HepG2 (cell line): ENCODE measurements around the gene HSDL2. TPM values are rescaled to one million over a fixed set of nuclear protein-coding genes. Genes with fewer than 3 reads are reported as not detected.

Source experiments
- ARNT ChIP-seq: fragments of 450-650 bp; IDR thresholded peaks from 2 replicates; pipeline ENCODE4 v1.6.1; 2017
- ARNTL ChIP-seq: sonication (generic); formaldehyde crosslinking; IDR thresholded peaks from 2 replicates; pipeline ENCODE4 v1.4.0; 2020; ENCODE audit warnings: mild to moderate bottlenecking, missing genetic modification reagents
- ATF1 ChIP-seq: IDR thresholded peaks from 2 replicates; pipeline ENCODE4 v1.6.1; 2016; ENCODE audit warnings: mild to moderate bottlenecking, control low read depth
- DMAP1 ChIP-seq: IDR thresholded peaks from 2 replicates; pipeline ENCODE4 v1.6.1; 2016
- DPF2 ChIP-seq: sonication (generic); formaldehyde crosslinking; IDR thresholded peaks from 2 replicates; pipeline ENCODE4 v1.4.0; 2020; ENCODE audit warnings: mild to moderate bottlenecking, low read depth, missing genetic modification reagents, borderline replicate concordance
- MZF1 ChIP-seq: sonication (generic); formaldehyde crosslinking; IDR thresholded peaks from 2 replicates; pipeline ENCODE4 v1.8.1; 2023; ENCODE audit warnings: mild to moderate bottlenecking, missing genetic modification reagents, borderline replicate concordance
- NPAS2 ChIP-seq: sonication (generic); formaldehyde crosslinking; IDR thresholded peaks from 2 replicates; pipeline ENCODE4 v1.8.0; 2022; ENCODE audit warnings: mild to moderate bottlenecking, missing genetic modification reagents, borderline replicate concordance
- RARA ChIP-seq: IDR thresholded peaks from 2 replicates; pipeline ENCODE4 v1.6.1; 2016; ENCODE audit warnings: missing genetic modification reagents, missing compliant biosample characterization
- REPIN1 ChIP-seq: sonication (generic); formaldehyde crosslinking; IDR thresholded peaks from 2 replicates; pipeline ENCODE4 v1.8.0; 2022; ENCODE audit warnings: missing genetic modification reagents, low read depth, mild to moderate bottlenecking, borderline replicate concordance
- SSRP1 ChIP-seq: IDR thresholded peaks from 2 replicates; pipeline ENCODE4 v1.6.1; 2016; ENCODE audit warnings: control low read depth
- ZFP62 ChIP-seq: sonication (generic); formaldehyde crosslinking; IDR thresholded peaks from 2 replicates; pipeline ENCODE4 v1.4.0; 2020; ENCODE audit warnings: missing genetic modification reagents
- ZKSCAN8 ChIP-seq: IDR thresholded peaks from 2 replicates; pipeline ENCODE4 v1.6.1; 2016; ENCODE audit warnings: borderline replicate concordance, missing genetic modification reagents, missing compliant biosample characterization
- ZNF20 ChIP-seq: sonication (generic); formaldehyde crosslinking; IDR thresholded peaks from 2 replicates; pipeline ENCODE4 v1.4.0; 2020; ENCODE audit warnings: mild to moderate bottlenecking, moderate library complexity, missing genetic modification reagents
- ZNF607 ChIP-seq: sonication (generic); formaldehyde crosslinking; IDR thresholded peaks from 2 replicates; pipeline ENCODE4 v1.5.1; 2020; ENCODE audit warnings: missing genetic modification reagents, mild to moderate bottlenecking, borderline replicate concordance
- polyA plus RNA-seq, 8 experiments: library from polyadenylated mRNA; depleted of rRNA in 3 of 8; stranded (reverse) in 7 of 8; unstranded in 1 of 8; fragments of >200 nt; fragmentation: Illumina TruSeq in 4 of 8; extraction: Trizol in 4 of 8; gene quantifications; 2 replicates each; pipeline versions ENCODE4 v1.2.1 to v1.2.3, GENCODE V29; 2011 to 2016; ENCODE audit warnings: low read depth in 4 of 8, missing spikeins in 1 of 8, mixed read lengths in 1 of 8; ENCODE audit not compliant: insufficient read depth in 1 of 8
- total RNA-seq, 5 experiments: library from RNA; depleted of rRNA; stranded (reverse); fragments of >200 nt; fragmentation: Illumina TruSeq; extraction: Trizol; gene quantifications; 2 replicates each; pipeline ENCODE4 v1.2.3, GENCODE V29; 2016; ENCODE audit warnings: low read depth in 1 of 5
- TF ChIP-seq, protein P1 (sequence below): sonication (generic); formaldehyde crosslinking; IDR thresholded peaks from 2 replicates; pipeline ENCODE4 v1.8.0; 2022; ENCODE audit warnings: missing genetic modification reagents, mild to moderate bottlenecking, moderate library complexity, borderline replicate concordance
- TF ChIP-seq, protein P2 (sequence below): sonication (generic); formaldehyde crosslinking; IDR thresholded peaks from 2 replicates; pipeline ENCODE4 v1.8.0; 2022; ENCODE audit warnings: mild to moderate bottlenecking, missing genetic modification reagents, borderline replicate concordance
- TF ChIP-seq, protein P3 (sequence below): sonication (generic); formaldehyde crosslinking; IDR thresholded peaks from 2 replicates; pipeline ENCODE4 v1.5.0; 2020; ENCODE audit warnings: mild to moderate bottlenecking, missing genetic modification reagents, moderate library complexity
- TF ChIP-seq, protein P4 (sequence below): sonication (generic); formaldehyde crosslinking; IDR thresholded peaks from 2 replicates; pipeline ENCODE4 v1.5.0; 2020; ENCODE audit warnings: missing genetic modification reagents

HSDL2 gene
- total and polyA plus RNA-seq, 2 of the 13 experiments (the other 11 are each of a cell fraction or from before 2014, with no cell fraction given) = 55.3 to 80.2 TPM

DNA sequence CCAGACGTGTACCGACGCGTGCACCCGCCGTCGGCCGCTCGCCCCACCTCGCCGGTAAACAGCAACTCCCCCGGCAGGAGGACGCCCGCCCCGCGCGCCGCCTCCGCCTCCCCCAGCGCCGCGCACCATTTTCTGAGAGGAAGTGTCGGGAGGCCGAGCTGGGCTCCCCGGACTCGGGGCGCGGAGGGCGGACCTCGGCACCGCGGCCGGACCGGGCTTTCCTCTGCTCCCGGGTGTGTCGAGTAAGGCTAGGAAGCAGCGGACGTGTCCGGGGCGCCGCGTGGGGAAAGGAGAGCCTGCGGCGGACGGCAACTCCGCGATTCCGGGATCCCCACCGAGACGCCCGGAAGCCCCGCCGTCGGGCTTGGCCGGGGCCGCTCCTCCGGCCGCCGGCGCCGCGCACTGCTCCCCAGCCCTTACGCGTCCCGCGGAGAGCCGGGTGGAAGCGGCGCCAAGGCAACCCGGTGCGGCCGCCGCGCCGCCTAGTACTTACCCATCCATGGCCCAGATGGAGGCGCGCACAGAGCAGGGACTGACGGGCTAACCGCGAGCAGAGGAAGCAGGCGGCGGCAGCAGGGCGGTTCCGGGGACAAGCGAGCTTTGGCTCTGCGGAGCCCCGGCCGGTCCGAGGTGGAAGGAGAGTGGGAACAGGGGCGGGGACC is 46.8 kb upstream of the HSDL2 start, which contains the start of gene PTBP3 (continued):
- TF ChIP-seq REPIN1 (CRISPR knock-in tag) (no peak), SSRP1 (CRISPR knock-in tag) (no peak), NPAS2 (CRISPR knock-in tag) (no peak), ZKSCAN8 (CRISPR knock-in tag) (no peak; the same call in 1 of the 2 replicates), ARNTL (CRISPR knock-in tag) (0 out of 2 replicates have a peak, but pooled peaks have one; percentile 18), RARA (CRISPR knock-in tag) (0 out of 2 replicates have a peak, but pooled peaks have one; percentile 33), ZNF607 (CRISPR knock-in tag) (peak; percentile 65), ZNF20 (CRISPR knock-in tag) (no peak), ATF1 (no peak), ZFP62 (CRISPR knock-in tag) (no peak), DPF2 (no peak), MZF1 (CRISPR knock-in tag) (no peak), DMAP1 (no peak; the same call in 1 of the 2 replicates), ARNT (no peak)
- TF ChIP-seq, protein P1, sequence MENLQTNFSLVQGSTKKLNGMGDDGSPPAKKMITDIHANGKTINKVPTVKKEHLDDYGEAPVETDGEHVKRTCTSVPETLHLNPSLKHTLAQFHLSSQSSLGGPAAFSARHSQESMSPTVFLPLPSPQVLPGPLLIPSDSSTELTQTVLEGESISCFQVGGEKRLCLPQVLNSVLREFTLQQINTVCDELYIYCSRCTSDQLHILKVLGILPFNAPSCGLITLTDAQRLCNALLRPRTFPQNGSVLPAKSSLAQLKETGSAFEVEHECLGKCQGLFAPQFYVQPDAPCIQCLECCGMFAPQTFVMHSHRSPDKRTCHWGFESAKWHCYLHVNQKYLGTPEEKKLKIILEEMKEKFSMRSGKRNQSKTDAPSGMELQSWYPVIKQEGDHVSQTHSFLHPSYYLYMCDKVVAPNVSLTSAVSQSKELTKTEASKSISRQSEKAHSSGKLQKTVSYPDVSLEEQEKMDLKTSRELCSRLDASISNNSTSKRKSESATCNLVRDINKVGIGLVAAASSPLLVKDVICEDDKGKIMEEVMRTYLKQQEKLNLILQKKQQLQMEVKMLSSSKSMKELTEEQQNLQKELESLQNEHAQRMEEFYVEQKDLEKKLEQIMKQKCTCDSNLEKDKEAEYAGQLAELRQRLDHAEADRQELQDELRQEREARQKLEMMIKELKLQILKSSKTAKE (CRISPR knock-in tag) = peak; percentile 64; the same call in 1 of the 2 replicates
- TF ChIP-seq, protein P2, sequence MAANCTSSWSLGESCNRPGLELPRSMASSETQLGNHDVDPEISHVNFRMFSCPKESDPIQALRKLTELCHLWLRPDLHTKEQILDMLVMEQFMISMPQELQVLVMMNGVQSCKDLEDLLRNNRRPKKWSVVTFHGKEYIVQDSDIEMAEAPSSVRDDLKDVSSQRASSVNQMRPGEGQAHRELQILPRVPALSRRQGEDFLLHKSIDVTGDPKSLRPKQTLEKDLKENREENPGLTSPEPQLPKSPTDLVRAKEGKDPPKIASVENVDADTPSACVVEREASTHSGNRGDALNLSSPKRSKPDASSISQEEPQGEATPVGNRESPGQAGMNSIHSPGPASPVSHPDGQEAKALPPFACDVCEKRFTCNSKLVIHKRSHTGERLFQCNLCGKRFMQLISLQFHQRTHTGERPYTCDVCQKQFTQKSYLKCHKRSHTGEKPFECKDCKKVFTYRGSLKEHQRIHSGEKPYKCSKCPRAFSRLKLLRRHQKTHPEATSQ (CRISPR knock-in tag) = no peak
- TF ChIP-seq, protein P3, sequence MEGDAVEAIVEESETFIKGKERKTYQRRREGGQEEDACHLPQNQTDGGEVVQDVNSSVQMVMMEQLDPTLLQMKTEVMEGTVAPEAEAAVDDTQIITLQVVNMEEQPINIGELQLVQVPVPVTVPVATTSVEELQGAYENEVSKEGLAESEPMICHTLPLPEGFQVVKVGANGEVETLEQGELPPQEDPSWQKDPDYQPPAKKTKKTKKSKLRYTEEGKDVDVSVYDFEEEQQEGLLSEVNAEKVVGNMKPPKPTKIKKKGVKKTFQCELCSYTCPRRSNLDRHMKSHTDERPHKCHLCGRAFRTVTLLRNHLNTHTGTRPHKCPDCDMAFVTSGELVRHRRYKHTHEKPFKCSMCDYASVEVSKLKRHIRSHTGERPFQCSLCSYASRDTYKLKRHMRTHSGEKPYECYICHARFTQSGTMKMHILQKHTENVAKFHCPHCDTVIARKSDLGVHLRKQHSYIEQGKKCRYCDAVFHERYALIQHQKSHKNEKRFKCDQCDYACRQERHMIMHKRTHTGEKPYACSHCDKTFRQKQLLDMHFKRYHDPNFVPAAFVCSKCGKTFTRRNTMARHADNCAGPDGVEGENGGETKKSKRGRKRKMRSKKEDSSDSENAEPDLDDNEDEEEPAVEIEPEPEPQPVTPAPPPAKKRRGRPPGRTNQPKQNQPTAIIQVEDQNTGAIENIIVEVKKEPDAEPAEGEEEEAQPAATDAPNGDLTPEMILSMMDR = peak; percentile 21; the same call in 1 of the 2 replicates
- TF ChIP-seq, protein P4, sequence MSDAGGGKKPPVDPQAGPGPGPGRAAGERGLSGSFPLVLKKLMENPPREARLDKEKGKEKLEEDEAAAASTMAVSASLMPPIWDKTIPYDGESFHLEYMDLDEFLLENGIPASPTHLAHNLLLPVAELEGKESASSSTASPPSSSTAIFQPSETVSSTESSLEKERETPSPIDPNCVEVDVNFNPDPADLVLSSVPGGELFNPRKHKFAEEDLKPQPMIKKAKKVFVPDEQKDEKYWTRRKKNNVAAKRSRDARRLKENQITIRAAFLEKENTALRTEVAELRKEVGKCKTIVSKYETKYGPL (CRISPR knock-in tag) = no peak
